IMR-90 (cell line): ENCODE results near the gene NXPE4. TPM values are rescaled to one million over a fixed set of nuclear protein-coding genes. Genes with fewer than 3 reads are reported as not detected.

Source experiments
- ATAC-seq: fragments of 200-7000 bp; cut with Tn5 transposase; 2 replicates; pipeline ENCODE4 v1.9.1; 2020; ENCODE audit warnings: low read depth, mild to moderate bottlenecking, moderate library complexity
- BruUV-seq: library from RNA; stranded (reverse); fragments of 400-500 nt; replicated peaks from 2 replicates; lab custom pipeline; 2021; lab: Mats Ljungman, UMichigan
- CTCF ChIA-PET: fragments of 300-600 bp; formaldehyde crosslinking; extraction: SDS; loops from one replicate; lab custom pipeline; 2021; ENCODE audit warnings: antibody characterized with exemption; lab: Yijun Ruan, JAX
- POLR2A ChIA-PET: fragments of 300-600 bp; sonication (Branson Sonifier 250); formaldehyde crosslinking; loops from one replicate; lab custom pipeline; 2022; ENCODE audit warnings: antibody characterized with exemption; ENCODE audit not compliant: unreplicated experiment; lab: Charles Lee
- DNase-seq: peaks from one replicate; pipeline ENCODE4 v3.0.0; 2013
- H2AFZ ChIP-seq: replicated peaks from 2 replicates; pipeline ENCODE3; 2013; ENCODE audit warnings: low read length, mild to moderate bottlenecking; ENCODE audit not compliant: poor library complexity
- H2AK5ac ChIP-seq: 2 replicates; pipeline ENCODE4 v1.6.1; 2013; ENCODE audit warnings: low read depth, low read length, inconsistent platforms
- H2AK9ac ChIP-seq: replicated peaks from 2 replicates; pipeline ENCODE3; 2013; ENCODE audit warnings: mild to moderate bottlenecking, low read depth, low read length, moderate library complexity; ENCODE audit not compliant: poor library complexity
- H2BK120ac ChIP-seq: 2 replicates; pipeline ENCODE4 v1.6.1; 2013; ENCODE audit warnings: low read depth, low read length, inconsistent platforms
- H2BK15ac ChIP-seq: 3 replicates; pipeline ENCODE4 v1.6.1; 2013; ENCODE audit warnings: low read depth, low read length, inconsistent platforms
- H2BK20ac ChIP-seq: 2 replicates; pipeline ENCODE4 v1.6.1; 2013; ENCODE audit warnings: low read depth, mild to moderate bottlenecking, inconsistent platforms, low read length, moderate library complexity
- H2BK5ac ChIP-seq: 2 replicates; pipeline ENCODE4 v1.6.1; 2013; ENCODE audit warnings: mild to moderate bottlenecking, low read depth, low read length, inconsistent platforms; ENCODE audit not compliant: poor library complexity, severe bottlenecking
- H3K14ac ChIP-seq: replicated peaks from 2 replicates; pipeline ENCODE4 v1.6.1; 2013; ENCODE audit warnings: low read depth, low read length, inconsistent platforms
- H3K18ac ChIP-seq: 2 replicates; pipeline ENCODE4 v1.6.1; 2013; ENCODE audit warnings: low read depth, low read length, control low read depth
- H3K23ac ChIP-seq: 2 replicates; pipeline ENCODE4 v1.6.1; 2013; ENCODE audit warnings: low read depth, low read length, inconsistent platforms
- H3K27ac ChIP-seq: 2 replicates; pipeline ENCODE4 v1.5.1; 2013; ENCODE audit warnings: mild to moderate bottlenecking, control low read depth, low read length; ENCODE audit not compliant: insufficient read depth
- H3K27me3 ChIP-seq: 2 replicates; pipeline ENCODE4 v1.6.1; 2013; ENCODE audit warnings: low read length; ENCODE audit not compliant: control insufficient read depth, insufficient read depth
- H3K36me3 ChIP-seq: 2 replicates; pipeline ENCODE4 v1.6.1; 2013; ENCODE audit warnings: low read length, mixed read lengths; ENCODE audit not compliant: control insufficient read depth, insufficient read depth
- H3K4ac ChIP-seq: 2 replicates; pipeline ENCODE4 v1.6.1; 2013; ENCODE audit warnings: low read depth, low read length, inconsistent platforms
- H3K4me1 ChIP-seq: 2 replicates; pipeline ENCODE4 v1.6.1; 2013; ENCODE audit warnings: low read length, mixed read lengths; ENCODE audit not compliant: control insufficient read depth, insufficient read depth
- H3K4me2 ChIP-seq: 2 replicates; pipeline ENCODE4 v1.6.1; 2013; ENCODE audit warnings: low read depth, mild to moderate bottlenecking, control low read depth, low read length, moderate library complexity
- H3K4me3 ChIP-seq: 2 replicates; pipeline ENCODE4 v1.5.1; 2013; ENCODE audit warnings: low read depth, mild to moderate bottlenecking, control low read depth, low read length, moderate library complexity; ENCODE audit not compliant: insufficient read depth
- H3K56ac ChIP-seq: 2 replicates; pipeline ENCODE4 v1.6.1; 2013; ENCODE audit warnings: low read length, inconsistent platforms; ENCODE audit not compliant: insufficient read depth; ENCODE audit errors: extremely low read depth
- H3K79me1 ChIP-seq, 2 experiments: 2 replicates each; pipeline ENCODE4 v1.6.1; 2013; ENCODE audit warnings: low read length in 2 of 2, inconsistent platforms in 1 of 2, low read depth in 1 of 2
- H3K9ac ChIP-seq: 2 replicates; pipeline ENCODE4 v1.6.1; 2013; ENCODE audit warnings: low read depth, low read length, control low read depth
- H3K9me1 ChIP-seq: 2 replicates; pipeline ENCODE4 v1.6.1; 2013; ENCODE audit warnings: low read length, inconsistent platforms; ENCODE audit not compliant: insufficient read depth
- H3K9me3 ChIP-seq: 2 replicates; pipeline ENCODE4 v1.6.1; 2013; ENCODE audit warnings: low read length; ENCODE audit not compliant: control insufficient read depth, insufficient read depth
- H4K20me1 ChIP-seq: 2 replicates; pipeline ENCODE4 v1.6.1; 2013; ENCODE audit warnings: low read length, inconsistent platforms; ENCODE audit not compliant: insufficient read depth
- H4K5ac ChIP-seq: 2 replicates; pipeline ENCODE4 v1.6.1; 2013; ENCODE audit warnings: mild to moderate bottlenecking, low read depth, low read length, control low read depth
- H4K8ac ChIP-seq, 2 experiments: 2 replicates each; pipeline ENCODE4 v1.6.1; 2013; ENCODE audit warnings: low read depth in 2 of 2, low read length in 2 of 2, control low read depth in 1 of 2, inconsistent platforms in 1 of 2
- H4K91ac ChIP-seq: 2 replicates; pipeline ENCODE4 v1.6.1; 2013; ENCODE audit warnings: low read depth, low read length, inconsistent platforms; ENCODE audit not compliant: insufficient read depth
- BHLHE40 ChIP-seq: fragments of 150-350 bp; IDR thresholded peaks from 2 replicates; pipeline ENCODE4 v1.6.1; 2016; ENCODE audit warnings: mild to moderate bottlenecking, low read depth, low read length
- CEBPB ChIP-seq: IDR thresholded peaks from 2 replicates; pipeline ENCODE4 v1.6.1; 2012; ENCODE audit warnings: low read depth, low read length, improper control_type of control experiment
- CHD1 ChIP-seq: IDR thresholded peaks from 2 replicates; pipeline ENCODE4 v1.6.1; 2012; ENCODE audit warnings: low read depth, low read length, improper control_type of control experiment
- ELK1 ChIP-seq: fragments of 150-350 bp; IDR thresholded peaks from 2 replicates; pipeline ENCODE4 v1.6.1; 2016; ENCODE audit warnings: low read depth, mild to moderate bottlenecking, low read length, moderate library complexity, borderline replicate concordance
- FOS ChIP-seq: fragments of 150-350 bp; IDR thresholded peaks from 2 replicates; pipeline ENCODE4 v1.6.1; 2016; ENCODE audit warnings: low read depth, low read length
- MAFK ChIP-seq: IDR thresholded peaks from 2 replicates; pipeline ENCODE4 v1.6.1; 2012; ENCODE audit warnings: low read depth, low read length, improper control_type of control experiment
- MAZ ChIP-seq: IDR thresholded peaks from 2 replicates; pipeline ENCODE4 v1.6.1; 2012; ENCODE audit warnings: low read depth, mild to moderate bottlenecking, low read length, improper control_type of control experiment, moderate library complexity, borderline replicate concordance
- MXI1 ChIP-seq: IDR thresholded peaks from 2 replicates; pipeline ENCODE4 v1.6.1; 2012; ENCODE audit warnings: low read depth, mild to moderate bottlenecking, low read length, moderate library complexity, borderline replicate concordance
- NFE2L2 ChIP-seq: fragments of 150-350 bp; IDR thresholded peaks from 2 replicates; pipeline ENCODE4 v1.6.1; 2016; ENCODE audit warnings: low read depth, mild to moderate bottlenecking, low read length
- POLR2A ChIP-seq: IDR thresholded peaks from 2 replicates; pipeline ENCODE4 v1.6.1; 2012; ENCODE audit warnings: mild to moderate bottlenecking, low read depth, low read length
- RAD21 ChIP-seq: IDR thresholded peaks from 2 replicates; pipeline ENCODE4 v1.6.1; 2012; ENCODE audit warnings: low read length, improper control_type of control experiment
- RCOR1 ChIP-seq: IDR thresholded peaks from 2 replicates; pipeline ENCODE4 v1.6.1; 2012; ENCODE audit warnings: mild to moderate bottlenecking, low read length, improper control_type of control experiment; ENCODE audit not compliant: insufficient replicate concordance
- RFX5 ChIP-seq: IDR thresholded peaks from 2 replicates; pipeline ENCODE4 v1.8.0; 2012; ENCODE audit warnings: low read depth, mild to moderate bottlenecking, low read length, moderate library complexity
- SMC3 ChIP-seq: fragments of 150-350 bp; IDR thresholded peaks from 2 replicates; pipeline ENCODE4 v1.6.1; 2016; ENCODE audit warnings: low read depth, mild to moderate bottlenecking, antibody characterized with exemption, low read length, moderate library complexity
- USF2 ChIP-seq: fragments of 150-350 bp; IDR thresholded peaks from 2 replicates; pipeline ENCODE4 v1.6.1; 2017; ENCODE audit warnings: mild to moderate bottlenecking, antibody characterized with exemption, low read length, low read depth
- WGBS, 2 experiments: methylation state at CpG; one replicate each; pipeline versions ENCODE4 v1.1.5 to v1.1.7; 2013; ENCODE audit warnings: missing lambda C conversion rate in 2 of 2; ENCODE audit not compliant: insufficient read length in 1 of 2; ENCODE audit errors: extremely low coverage in 2 of 2; 5-methylcytosine and 5-hydroxymethylcytosine counted together
- dilution Hi-C: fragments of 300-500 bp; cut with HindIII; formaldehyde crosslinking; loops from one replicate; pipeline ENCODE4 v1.14.3; 2018; ENCODE audit warnings: low sequenced_read_pairs; ENCODE audit not compliant: unreplicated experiment
- in situ Hi-C: fragments of 300-500 bp; cut with MboI; formaldehyde crosslinking; loops from 3 replicates; pipeline ENCODE4 v1.14.3; 2019; ENCODE audit warnings: low sequenced_read_pairs, inconsistent platforms, mixed read lengths
- intact Hi-C: fragments of 100-400 bp; cut with micrococcal nuclease; formaldehyde crosslinking; loops from 2 replicates; pipeline ENCODE4 v1.10.0; 2022
- polyA plus RNA-seq, 3 experiments: library from polyadenylated mRNA; depleted of rRNA; stranded (reverse); fragments of >200 nt; gene quantifications; 2 replicates each; pipeline ENCODE4 v1.2.3, GENCODE V29; 2012; ENCODE audit warnings: low replicate concordance in 1 of 3
- total RNA-seq: library from RNA; depleted of rRNA; stranded (reverse); fragments of >200 nt; gene quantifications from 2 replicates; pipeline ENCODE4 v1.2.3, GENCODE V29; 2012
- TF ChIP-seq, protein P1 (sequence below): conservative IDR thresholded peaks from 2 replicates; pipeline ENCODE4 v1.5.1; 2012; ENCODE audit warnings: mild to moderate bottlenecking, low read depth, low read length, improper control_type of control experiment

Gene NXPE4
- total and polyA plus RNA-seq, 2 of the 4 experiments (the other 2 are of a cell fraction) = not detected

DNA sequence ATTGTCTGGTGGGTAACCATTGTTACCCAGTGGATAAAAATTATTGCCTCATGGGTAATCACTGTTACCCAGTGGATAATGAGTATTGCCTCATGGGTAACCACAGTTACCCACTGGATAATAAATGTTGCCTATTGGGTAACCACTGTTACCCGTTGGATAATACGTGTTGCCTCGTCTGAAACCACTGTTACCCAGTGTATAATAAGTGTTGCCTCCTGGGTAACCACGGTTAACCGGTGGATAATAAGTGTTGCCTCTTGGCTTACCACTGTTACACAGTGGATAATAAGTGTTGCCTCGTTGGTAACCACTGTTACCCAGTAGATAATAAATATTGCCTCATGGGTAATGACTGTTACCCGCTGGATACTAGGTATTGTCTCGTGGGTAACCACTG is 20.9 kb upstream of the NXPE4 start:
- intact Hi-C loops = no loop called here
- no peaks in the 10 kb centered on the region for H3K9me1 ChIP-seq
- H3K4me3 ChIP-seq = no peak overlapping the region
- H4K91ac ChIP-seq = no peak overlapping the region
- H3K23ac ChIP-seq = no peak overlapping the region
- H2BK15ac ChIP-seq = no peak overlapping the region
- H3K36me3 ChIP-seq = no peaks in the 10 kb centered on the region
- no peak overlapping the region for H3K9ac ChIP-seq
- ChIA-PET CTCF (no interaction called here), POLR2A (no interaction called here)
- no peak overlapping the region for H3K18ac ChIP-seq
- no peak overlapping the region for H4K8ac ChIP-seq
- ATAC-seq = no peak
- H3K27ac ChIP-seq = no peak overlapping the region
- no peaks in the 10 kb centered on the region for H3K4me1 ChIP-seq
- H3K56ac ChIP-seq = no peak overlapping the region
- H3K27me3 ChIP-seq = no peaks in the 10 kb centered on the region
- H3K79me1 ChIP-seq = no peaks in the 10 kb centered on the region
- in situ Hi-C loops = no loop called here
- no peak for TF ChIP-seq CEBPB
- no peak for TF ChIP-seq CHD1
- TF ChIP-seq RCOR1 = no peak
- TF ChIP-seq MAZ = no peak
- TF ChIP-seq RFX5 = no peak
- TF ChIP-seq USF2 = no peak
- no peak for TF ChIP-seq NFE2L2
- TF ChIP-seq FOS = no peak
- no peak for TF ChIP-seq BHLHE40
- no peak for TF ChIP-seq MXI1
- no peak for TF ChIP-seq ELK1
- no peak for TF ChIP-seq RAD21
- TF ChIP-seq SMC3 = no peak
- no peak for TF ChIP-seq MAFK
- TF ChIP-seq, protein P1, sequence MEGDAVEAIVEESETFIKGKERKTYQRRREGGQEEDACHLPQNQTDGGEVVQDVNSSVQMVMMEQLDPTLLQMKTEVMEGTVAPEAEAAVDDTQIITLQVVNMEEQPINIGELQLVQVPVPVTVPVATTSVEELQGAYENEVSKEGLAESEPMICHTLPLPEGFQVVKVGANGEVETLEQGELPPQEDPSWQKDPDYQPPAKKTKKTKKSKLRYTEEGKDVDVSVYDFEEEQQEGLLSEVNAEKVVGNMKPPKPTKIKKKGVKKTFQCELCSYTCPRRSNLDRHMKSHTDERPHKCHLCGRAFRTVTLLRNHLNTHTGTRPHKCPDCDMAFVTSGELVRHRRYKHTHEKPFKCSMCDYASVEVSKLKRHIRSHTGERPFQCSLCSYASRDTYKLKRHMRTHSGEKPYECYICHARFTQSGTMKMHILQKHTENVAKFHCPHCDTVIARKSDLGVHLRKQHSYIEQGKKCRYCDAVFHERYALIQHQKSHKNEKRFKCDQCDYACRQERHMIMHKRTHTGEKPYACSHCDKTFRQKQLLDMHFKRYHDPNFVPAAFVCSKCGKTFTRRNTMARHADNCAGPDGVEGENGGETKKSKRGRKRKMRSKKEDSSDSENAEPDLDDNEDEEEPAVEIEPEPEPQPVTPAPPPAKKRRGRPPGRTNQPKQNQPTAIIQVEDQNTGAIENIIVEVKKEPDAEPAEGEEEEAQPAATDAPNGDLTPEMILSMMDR = no peak
- no peak for TF ChIP-seq POLR2A
- WGBS, 2 experiments = no CpG with 5 or more reads among the region's 8 CpGs
- H2AFZ ChIP-seq = no peak overlapping the region
- no peak overlapping the region for H2BK20ac ChIP-seq
- no peak overlapping the region for H3K4ac ChIP-seq
- no peak overlapping the region for H2AK9ac ChIP-seq
- no peak overlapping the region for H2BK5ac ChIP-seq
- H4K20me1 ChIP-seq = no peaks in the 10 kb centered on the region
- H2AK5ac ChIP-seq = no peak overlapping the region
- no peak for DNase-seq
- no peaks in the 10 kb centered on the region for H3K9me3 ChIP-seq
- no peak overlapping the region for H2BK120ac ChIP-seq
- no peak overlapping the region for H3K14ac ChIP-seq
- no TSS peak for BruUV-seq
- dilution Hi-C loops = no loop called here
- H3K4me2 ChIP-seq = no peak overlapping the region
- H4K5ac ChIP-seq = no peak overlapping the region
